Measurements from ENCODE around the gene RTL1.

RTL1 gene

GRCh38 chr14:100884456-100884855 is 19.1 kb downstream of the RTL1 start:
- TF ChIP-seq CTCF (conservative IDR thresholded peaks at IDR 0.05), result no peak
- TF ChIP-seq ZFX (IDR thresholded peaks at IDR 0.05), result no peak
- no peak overlapping the region for H3K27ac ChIP-seq

DNA sequence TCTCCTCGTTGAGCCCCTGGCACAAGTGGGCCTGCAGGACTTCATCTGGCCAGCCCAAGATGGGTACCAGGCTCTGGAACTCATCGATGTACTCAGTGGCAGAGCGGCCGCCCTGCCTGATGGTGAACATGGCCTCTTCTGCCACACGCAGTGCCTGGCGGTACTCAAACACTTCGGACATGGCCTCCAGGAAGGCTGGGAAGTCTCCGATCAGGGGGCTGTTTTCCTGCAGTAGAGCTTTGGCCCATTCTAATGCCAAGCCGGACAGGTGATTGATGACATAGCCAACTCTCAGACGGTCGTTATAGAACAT is 19.8 kb downstream of the RTL1 start:
- TF ChIP-seq CTCF (conservative IDR thresholded peaks at IDR 0.05), result no peak
- TF ChIP-seq ZFX (IDR thresholded peaks at IDR 0.05), result no peak
- no peak overlapping the region for H3K27ac ChIP-seq

DNA sequence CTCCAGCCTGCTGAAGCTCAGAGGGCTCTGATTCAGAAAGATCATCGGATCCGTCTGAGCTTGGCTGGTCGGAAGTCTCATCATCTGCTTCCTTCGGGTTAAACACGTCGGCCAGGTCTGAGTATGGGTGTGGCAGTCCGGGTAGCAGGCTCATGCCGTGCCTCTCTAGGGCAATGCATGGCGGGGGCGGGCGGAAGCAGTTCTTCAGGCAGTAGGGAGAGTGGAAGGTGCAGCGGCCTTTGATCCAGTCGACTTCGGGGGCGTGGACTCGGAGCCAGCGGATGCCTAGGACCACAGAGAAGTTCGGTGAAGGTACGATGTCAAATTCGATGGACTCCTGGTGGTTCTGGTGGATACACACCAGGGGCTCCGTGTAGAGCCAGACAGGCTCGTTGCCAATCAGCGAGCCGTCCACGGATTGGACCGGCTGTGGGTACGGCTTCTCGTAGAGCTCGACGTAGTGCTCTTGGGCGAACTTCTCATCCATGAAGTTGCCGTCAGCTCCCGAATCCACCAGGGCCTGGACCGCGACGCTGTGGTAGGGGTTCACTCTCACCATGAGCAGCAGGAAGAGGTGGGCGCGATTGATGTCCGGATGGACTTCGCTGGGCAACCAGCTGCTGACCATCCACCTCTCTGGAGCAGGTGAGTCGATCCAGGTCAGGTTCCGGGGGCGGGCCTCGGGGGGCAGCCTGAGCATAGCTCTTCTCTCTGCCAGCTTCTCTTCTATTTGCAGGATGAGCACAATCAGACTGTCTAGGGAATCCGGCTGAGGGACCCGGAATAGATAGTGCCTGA is 20.3 kb downstream of the RTL1 start:
- TF ChIP-seq ZFX (IDR thresholded peaks at IDR 0.05), result no peak
- no peak for TF ChIP-seq CTCF (conservative IDR thresholded peaks at IDR 0.05)
- no peak overlapping the region for H3K27ac ChIP-seq

GRCh38 chr14:100882026-100882967 is 21.2 kb downstream of the RTL1 start:
- no peak overlapping the region for H3K27ac ChIP-seq
- TF ChIP-seq CTCF (conservative IDR thresholded peaks at IDR 0.05) (no peak), ZFX (IDR thresholded peaks at IDR 0.05) (no peak)

- no peak overlapping the region for H3K27ac ChIP-seq
- no peak for TF ChIP-seq CTCF (conservative IDR thresholded peaks at IDR 0.05)
- no peak for TF ChIP-seq ZFX (IDR thresholded peaks at IDR 0.05)
Observed at GRCh38 chr14:100881211-100882025, 22.1 kb downstream of the RTL1 start.

DNA sequence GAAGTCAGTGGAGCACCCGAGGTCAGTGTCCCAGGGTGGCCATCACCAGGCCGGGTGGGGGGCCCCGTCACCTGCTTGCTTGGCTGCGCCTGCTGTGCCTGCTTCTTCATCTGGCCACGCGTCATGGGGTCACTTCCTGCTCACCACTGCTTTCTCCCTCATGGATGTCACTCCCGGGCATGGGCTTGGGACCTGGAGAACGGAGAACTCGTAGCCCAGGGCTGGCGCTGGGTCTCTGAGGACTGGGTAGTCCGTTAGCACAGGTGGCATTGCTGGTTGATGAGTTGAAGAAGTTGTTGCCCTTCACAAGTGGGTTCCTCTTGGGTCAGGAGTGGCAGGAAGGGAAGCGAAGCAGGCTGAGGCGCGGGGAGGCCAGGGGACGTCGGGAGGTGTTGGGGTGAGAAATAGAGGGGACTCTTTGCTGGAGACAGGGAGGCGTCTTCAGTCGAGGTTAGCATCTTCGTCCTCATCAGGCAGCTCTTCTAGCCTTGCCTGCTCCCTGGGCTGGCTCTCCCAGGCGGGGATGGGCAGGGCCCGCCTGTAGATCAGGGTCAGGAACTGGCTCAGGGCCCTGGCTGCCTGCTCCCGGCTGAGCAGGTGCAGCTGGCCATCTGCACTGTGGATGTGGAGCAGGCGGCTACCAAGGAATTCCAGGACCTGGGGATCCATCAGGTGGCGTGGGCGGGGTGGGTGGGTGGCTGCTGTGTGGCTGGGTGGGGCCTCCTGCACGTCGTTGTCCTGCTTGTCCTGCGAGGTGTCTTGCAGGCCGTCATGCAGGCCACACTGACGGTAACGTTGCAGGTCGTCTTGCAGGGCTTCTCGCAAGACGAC is 23.0 kb downstream of the RTL1 start:
- no peak overlapping the region for H3K27ac ChIP-seq
- TF ChIP-seq ZFX (IDR thresholded peaks at IDR 0.05), result no peak
- TF ChIP-seq CTCF (conservative IDR thresholded peaks at IDR 0.05), result no peak

Measured in C4-2B (cell line).